ENCODE data around the gene ZFP42. TPM values are rescaled to one million over a fixed set of nuclear protein-coding genes. Genes with fewer than 3 reads are reported as not detected.
"Not testable (repeated sequence)": the region's sequence is repeated elsewhere in the genome, so short reads cannot be mapped to it uniquely, and the experiment has no call there.

Gene ZFP42
- total RNA-seq, 1 donor from 2014 or later: not detected

GRCh38 chr4:188041721-188042120, 46.1 kb downstream of the ZFP42 start:
- no peak overlapping the region for H3K4me3 ChIP-seq (ENCODE audit: low read length in 3 of 3)
- H3K9me3 ChIP-seq (ENCODE audit: control insufficient read depth in 3 of 3, low read length in 3 of 3): peaks cover 0 to 4% (median 0%) of the 10 kb centered on the region in 3 donors
- H3K27me3 ChIP-seq (ENCODE audit: control insufficient read depth in 3 of 3, insufficient read depth in 3 of 3, low read length in 3 of 3): no peaks in the 10 kb centered on the region
- H3K36me3 ChIP-seq (ENCODE audit: control insufficient read depth in 3 of 3, insufficient read depth in 3 of 3, low read length in 3 of 3): no peaks in the 10 kb centered on the region
- H3K4me1 ChIP-seq (ENCODE audit: control insufficient read depth in 3 of 3, insufficient read depth in 3 of 3, low read length in 3 of 3): no peaks in the 10 kb centered on the region
- H3K9ac ChIP-seq (ENCODE audit: low read depth in 1 of 3, low read length in 3 of 3): no peak overlapping the region
- no peak overlapping the region for H3K27ac ChIP-seq (ENCODE audit: low read depth, low read length)

- Histone ChIP-seq H3K4me1 (ENCODE audit: control insufficient read depth in 3 of 3, insufficient read depth in 3 of 3, low read length in 3 of 3) (no peaks in the 10 kb centered on the region), H3K27me3 (ENCODE audit: control insufficient read depth in 3 of 3, insufficient read depth in 3 of 3, low read length in 3 of 3) (no peaks in the 10 kb centered on the region), H3K27ac (ENCODE audit: low read depth, low read length) (no peak overlapping the region)
Measured at GRCh38 chr4:188042191-188042590, 46.6 kb downstream of the ZFP42 start.

GRCh38 chr4:188043154-188043553, 47.6 kb downstream of the ZFP42 start:
- H3K27me3 ChIP-seq (ENCODE audit: control insufficient read depth in 3 of 3, insufficient read depth in 3 of 3, low read length in 3 of 3): no peaks in the 10 kb centered on the region
- no peak overlapping the region for H3K4me3 ChIP-seq (ENCODE audit: low read length in 3 of 3)
- H3K9ac ChIP-seq (ENCODE audit: low read depth in 1 of 3, low read length in 3 of 3): no peak overlapping the region
- H3K27ac ChIP-seq (ENCODE audit: low read depth, low read length): no peak overlapping the region
- peaks cover 0 to 4% (median 0%) of the 10 kb centered on the region in 3 donors for H3K9me3 ChIP-seq (ENCODE audit: control insufficient read depth in 3 of 3, low read length in 3 of 3)
- no peaks in the 10 kb centered on the region for H3K36me3 ChIP-seq (ENCODE audit: control insufficient read depth in 3 of 3, insufficient read depth in 3 of 3, low read length in 3 of 3)
- H3K4me1 ChIP-seq (ENCODE audit: control insufficient read depth in 3 of 3, insufficient read depth in 3 of 3, low read length in 3 of 3): no peaks in the 10 kb centered on the region

More at GRCh38 chr4:188042191-188042590, 46.6 kb downstream of the ZFP42 start:
- peaks cover 0 to 4% (median 0%) of the 10 kb centered on the region in 3 donors for H3K9me3 ChIP-seq (ENCODE audit: control insufficient read depth in 3 of 3, low read length in 3 of 3)
- H3K9ac ChIP-seq (ENCODE audit: low read depth in 1 of 3, low read length in 3 of 3): no peak overlapping the region
- H3K36me3 ChIP-seq (ENCODE audit: control insufficient read depth in 3 of 3, insufficient read depth in 3 of 3, low read length in 3 of 3): no peaks in the 10 kb centered on the region
- no peak overlapping the region for H3K4me3 ChIP-seq (ENCODE audit: low read length in 3 of 3)

GRCh38 chr4:188045461-188045860, 49.9 kb downstream of the ZFP42 start:
- not testable (repeated sequence) for H3K9ac ChIP-seq (ENCODE audit: low read depth in 1 of 3, low read length in 3 of 3); H3K4me1 ChIP-seq (ENCODE audit: control insufficient read depth in 3 of 3, insufficient read depth in 3 of 3, low read length in 3 of 3); H3K27me3 ChIP-seq (ENCODE audit: control insufficient read depth in 3 of 3, insufficient read depth in 3 of 3, low read length in 3 of 3); H3K9me3 ChIP-seq (ENCODE audit: control insufficient read depth in 3 of 3, low read length in 3 of 3); H3K36me3 ChIP-seq (ENCODE audit: control insufficient read depth in 3 of 3, insufficient read depth in 3 of 3, low read length in 3 of 3); H3K27ac ChIP-seq (ENCODE audit: low read depth, low read length); H3K4me3 ChIP-seq (ENCODE audit: low read length in 3 of 3)

GRCh38 chr4:188046657-188047056, 51.1 kb downstream of the ZFP42 start:
- no peak overlapping the region for H3K9ac ChIP-seq (ENCODE audit: low read depth in 1 of 3, low read length in 3 of 3)
- H3K9me3 ChIP-seq (ENCODE audit: control insufficient read depth in 3 of 3, low read length in 3 of 3): peaks cover 0 to 3% (median 0%) of the 10 kb centered on the region in 3 donors
- no peaks in the 10 kb centered on the region for H3K4me1 ChIP-seq (ENCODE audit: control insufficient read depth in 3 of 3, insufficient read depth in 3 of 3, low read length in 3 of 3)
- H3K4me3 ChIP-seq (ENCODE audit: low read length in 3 of 3): no peak overlapping the region
- H3K36me3 ChIP-seq (ENCODE audit: control insufficient read depth in 3 of 3, insufficient read depth in 3 of 3, low read length in 3 of 3): no peaks in the 10 kb centered on the region
- no peak overlapping the region for H3K27ac ChIP-seq (ENCODE audit: low read depth, low read length)
- no peaks in the 10 kb centered on the region for H3K27me3 ChIP-seq (ENCODE audit: control insufficient read depth in 3 of 3, insufficient read depth in 3 of 3, low read length in 3 of 3)

- H3K27ac ChIP-seq (ENCODE audit: low read depth, low read length): no peak overlapping the region
- no peaks in the 10 kb centered on the region for H3K27me3 ChIP-seq (ENCODE audit: control insufficient read depth in 3 of 3, insufficient read depth in 3 of 3, low read length in 3 of 3)
- no peaks in the 10 kb centered on the region for H3K36me3 ChIP-seq (ENCODE audit: control insufficient read depth in 3 of 3, insufficient read depth in 3 of 3, low read length in 3 of 3)
- H3K4me1 ChIP-seq (ENCODE audit: control insufficient read depth in 3 of 3, insufficient read depth in 3 of 3, low read length in 3 of 3): no peaks in the 10 kb centered on the region
- no peak overlapping the region for H3K9ac ChIP-seq (ENCODE audit: low read depth in 1 of 3, low read length in 3 of 3)
- no peak overlapping the region for H3K4me3 ChIP-seq (ENCODE audit: low read length in 3 of 3)
- no peaks in the 10 kb centered on the region for H3K9me3 ChIP-seq (ENCODE audit: control insufficient read depth in 3 of 3, low read length in 3 of 3)
Measured at GRCh38 chr4:188053302-188053701, 57.7 kb downstream of the ZFP42 start.

Other genes with a start within 250 kb of the ZFP42 start
- gene TRIML2, start 113.8 kb downstream of the ZFP42 start, total RNA-seq: not detected
- gene TRIML1, start 143.7 kb downstream of the ZFP42 start, total RNA-seq: not detected

Measured in skeletal muscle tissue (tissue), 4 donors.